Calu3 (cell line): Measurements from ENCODE around the gene PRF1. TPM values are rescaled to one million over a fixed set of nuclear protein-coding genes. Genes with fewer than 3 reads are reported as not detected.

Source experiments
- BruUV-seq: library from RNA; stranded (reverse); fragments of 400-500 nt; replicated peaks from 2 replicates; lab custom pipeline; 2021; lab: Mats Ljungman, UMichigan
- CTCF ChIA-PET: fragments of 300-600 bp; sonication (Branson Sonifier 250); formaldehyde crosslinking; loops from one replicate; lab custom pipeline; 2022; ENCODE audit warnings: antibody characterized with exemption; lab: Charles Lee
- DNase-seq: peaks from one replicate; pipeline ENCODE4 v3.0.0; 2022
- H3K27ac Mint-ChIP-seq: one replicate; pipeline ENCODE4 v1.8.0; 2022; ENCODE audit warnings: mixed read lengths; ENCODE audit not compliant: unreplicated experiment
- H3K27me3 Mint-ChIP-seq: one replicate; pipeline ENCODE4 v1.8.0; 2022; ENCODE audit warnings: mixed read lengths; ENCODE audit not compliant: unreplicated experiment
- H3K36me3 Mint-ChIP-seq: one replicate; pipeline ENCODE4 v1.8.0; 2022; ENCODE audit warnings: mild to moderate bottlenecking, moderate library complexity, mixed read lengths; ENCODE audit not compliant: insufficient read depth, unreplicated experiment
- H3K4me1 Mint-ChIP-seq: one replicate; pipeline ENCODE4 v1.8.0; 2022; ENCODE audit warnings: mild to moderate bottlenecking, low read depth, mixed read lengths; ENCODE audit not compliant: unreplicated experiment
- H3K4me3 Mint-ChIP-seq: one replicate; pipeline ENCODE4 v1.8.0; 2022; ENCODE audit warnings: mild to moderate bottlenecking, low read depth, moderate library complexity, mixed read lengths; ENCODE audit not compliant: unreplicated experiment
- H3K9me3 Mint-ChIP-seq: one replicate; pipeline ENCODE4 v1.8.0; 2022; ENCODE audit warnings: low read depth, mixed read lengths; ENCODE audit not compliant: unreplicated experiment
- CTCF ChIP-seq: fragments of 200-600 bp; IDR thresholded peaks from one replicate; pipeline ENCODE4 v1.8.0; 2022; ENCODE audit warnings: antibody characterized with exemption; ENCODE audit not compliant: unreplicated experiment
- intact Hi-C: fragments of 100-400 bp; cut with micrococcal nuclease; formaldehyde crosslinking; loops from one replicate; pipeline ENCODE4 v1.10.0; 2022; ENCODE audit not compliant: unreplicated experiment
- total RNA-seq: library from RNA; stranded (reverse); gene quantifications from 2 replicates; pipeline ENCODE4 v1.2.3, GENCODE V29; 2022

The PRF1 gene
- total RNA-seq, 1 experiment from 2014 or later, result not detected

- no peak overlapping the region for H3K4me3 Mint-ChIP-seq
- CTCF ChIA-PET, result no interaction called here
- intact Hi-C loops, result loop anchor here (1.0 kb wide), 1 partner anchor 141 kb away; no protein-coding TSS in a partner anchor
Observed at GRCh38 chr10:70618663-70619062, 16.1 kb upstream of the PRF1 start.

DNA sequence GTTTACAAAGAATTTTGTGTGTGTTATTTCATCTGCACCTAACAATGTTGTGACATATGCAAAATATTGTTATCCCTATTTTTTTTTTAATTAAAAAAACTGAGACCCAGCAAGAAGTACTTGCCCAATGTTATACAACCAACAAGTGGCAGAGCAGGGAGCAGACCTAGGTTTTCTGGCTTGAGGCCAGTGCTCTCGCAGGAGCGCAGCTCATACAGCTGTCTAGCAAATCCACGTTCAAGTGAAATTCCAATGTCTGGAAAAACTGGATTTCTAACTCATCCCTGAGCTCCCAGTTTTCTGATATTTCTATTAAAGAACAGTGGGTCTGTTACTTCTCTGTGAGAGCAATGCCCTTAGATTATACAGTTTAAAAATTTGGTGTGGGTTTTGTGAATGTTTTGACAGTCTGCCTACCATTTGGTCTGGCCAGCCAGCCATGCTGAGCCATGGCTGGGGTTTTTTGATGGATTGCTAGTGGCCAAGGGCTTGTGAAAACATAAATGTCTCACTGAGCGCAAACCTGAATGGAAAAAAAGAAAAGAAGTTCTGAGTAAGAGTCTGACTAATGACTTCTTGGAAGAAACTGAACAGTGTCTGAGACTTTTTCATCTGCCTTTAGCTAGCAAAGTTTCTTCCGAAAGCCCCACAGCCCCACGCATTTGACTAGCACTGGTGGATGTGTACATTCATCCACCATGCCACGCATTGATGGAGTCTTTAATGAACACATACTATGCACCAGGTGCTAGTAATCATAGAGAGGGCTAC, 15.4 kb upstream of the PRF1 start:
- H3K4me3 Mint-ChIP-seq, result no peak overlapping the region
- no peaks in the 10 kb centered on the region for H3K4me1 Mint-ChIP-seq
- BruUV-seq, result no TSS peak
- CTCF ChIA-PET, result no interaction called here
- H3K27me3 Mint-ChIP-seq, result peaks cover 65% of the 10 kb centered on the region
- DNase-seq, result no peak
- H3K27ac Mint-ChIP-seq, result no peak overlapping the region
- H3K9me3 Mint-ChIP-seq, result peaks cover 3% of the 10 kb centered on the region
- no peaks in the 10 kb centered on the region for H3K36me3 Mint-ChIP-seq
- TF ChIP-seq CTCF, result no peak
- intact Hi-C loops, result no loop called here

More at GRCh38 chr10:70618663-70619062, 16.1 kb upstream of the PRF1 start:
- BruUV-seq, result no TSS peak
- TF ChIP-seq CTCF, result no peak
- no peak overlapping the region for H3K27ac Mint-ChIP-seq
- H3K27me3 Mint-ChIP-seq, result peaks cover 62% of the 10 kb centered on the region
- no peaks in the 10 kb centered on the region for H3K36me3 Mint-ChIP-seq
- no peak for DNase-seq
- H3K9me3 Mint-ChIP-seq, result peaks cover 3% of the 10 kb centered on the region
- no peaks in the 10 kb centered on the region for H3K4me1 Mint-ChIP-seq

- Mint-ChIP-seq H3K9me3 (peaks cover 3% of the 10 kb centered on the region), H3K27me3 (peaks cover 70% of the 10 kb centered on the region), H3K27ac (no peak overlapping the region), H3K4me1 (no peaks in the 10 kb centered on the region), H3K4me3 (no peak overlapping the region), H3K36me3 (no peaks in the 10 kb centered on the region)
- intact Hi-C loops, result no loop called here
- no peak for TF ChIP-seq CTCF
- no peak for DNase-seq
- BruUV-seq, result no TSS peak
- CTCF ChIA-PET, result no interaction called here
Observed at GRCh38 chr10:70616761-70617160, 14.2 kb upstream of the PRF1 start.

- no TSS peak for BruUV-seq
- DNase-seq, result no peak
- CTCF ChIA-PET, result no interaction called here
- Mint-ChIP-seq H3K4me3 (no peak overlapping the region), H3K9me3 (peaks cover 3% of the 10 kb centered on the region), H3K27ac (no peak overlapping the region), H3K27me3 (peaks cover 70% of the 10 kb centered on the region), H3K36me3 (no peaks in the 10 kb centered on the region), H3K4me1 (no peaks in the 10 kb centered on the region)
- intact Hi-C loops, result no loop called here
- TF ChIP-seq CTCF, result no peak
Observed at GRCh38 chr10:70615784-70616522, 13.4 kb upstream of the PRF1 start.
